HepG2 (cell line): ENCODE results near the gene ATP4A. TPM values are rescaled to one million over a fixed set of nuclear protein-coding genes. Genes with fewer than 3 reads are reported as not detected.
A peak's percentile ranks its signal among the peaks of the same experiment; 100 is the strongest.

Experiments used
- ADNP ChIP-seq: sonication (generic); formaldehyde crosslinking; IDR thresholded peaks from 2 replicates; pipeline ENCODE4 v1.4.0; 2020; ENCODE audit warnings: missing genetic modification reagents
- ATF1 ChIP-seq: IDR thresholded peaks from 2 replicates; pipeline ENCODE4 v1.6.1; 2016; ENCODE audit warnings: mild to moderate bottlenecking, control low read depth
- ATF7 ChIP-seq, 2 experiments: fragments of 450-650 bp in 1 of 2; sonication (generic) in 1 of 2; formaldehyde crosslinking in 1 of 2; IDR thresholded peaks; 2 replicates each; pipeline versions ENCODE4 v1.4.0 to v1.6.1; 2016 to 2020; ENCODE audit warnings: antibody characterized with exemption in 1 of 2, mild to moderate bottlenecking in 1 of 2, missing genetic modification reagents in 1 of 2
- BATF2 ChIP-seq: sonication (generic); formaldehyde crosslinking; IDR thresholded peaks from 2 replicates; pipeline ENCODE4 v1.8.0; 2022; ENCODE audit warnings: mild to moderate bottlenecking, missing genetic modification reagents, moderate library complexity
- CHCHD3 ChIP-seq: sonication (generic); formaldehyde crosslinking; IDR thresholded peaks from 2 replicates; pipeline ENCODE4 v1.8.0; 2022; ENCODE audit warnings: mild to moderate bottlenecking, missing genetic modification reagents, moderate library complexity
- DMAP1 ChIP-seq: IDR thresholded peaks from 2 replicates; pipeline ENCODE4 v1.6.1; 2016
- FOXO1 ChIP-seq: sonication (generic); formaldehyde crosslinking; IDR thresholded peaks from 2 replicates; pipeline ENCODE4 v1.4.0; 2020; ENCODE audit warnings: missing genetic modification reagents
- HIC2 ChIP-seq: sonication (generic); formaldehyde crosslinking; IDR thresholded peaks from 2 replicates; pipeline ENCODE4 v1.9.0; 2022; ENCODE audit warnings: low read depth, missing genetic modification reagents
- KAT2B ChIP-seq: fragments of 150-350 bp; IDR thresholded peaks from 2 replicates; pipeline ENCODE4 v1.6.1; 2014; ENCODE audit warnings: low read depth, low read length, borderline replicate concordance
- MED8 ChIP-seq: sonication (generic); formaldehyde crosslinking; IDR thresholded peaks from 2 replicates; pipeline ENCODE4 v1.8.1; 2023; ENCODE audit warnings: mild to moderate bottlenecking, missing genetic modification reagents; ENCODE audit not compliant: insufficient replicate concordance
- NCOR1 ChIP-seq: fragments of 200-600 bp; sonication (generic); IDR thresholded peaks from 2 replicates; pipeline ENCODE4 v1.7.0; 2017; ENCODE audit warnings: antibody characterized with exemption, low read length, borderline replicate concordance
- NFYC ChIP-seq: IDR thresholded peaks from 2 replicates; pipeline ENCODE4 v1.6.1; 2016; ENCODE audit warnings: missing genetic modification reagents, missing compliant biosample characterization
- NR2F2 ChIP-seq: IDR thresholded peaks from 2 replicates; pipeline ENCODE4 v1.6.1; 2012; ENCODE audit warnings: low read depth, inconsistent platforms, borderline replicate concordance
- SIN3B ChIP-seq: fragments of 150-350 bp; IDR thresholded peaks from 2 replicates; pipeline ENCODE4 v1.6.1; 2014; ENCODE audit warnings: low read length
- SNRNP70 ChIP-seq: fragments of 200-400 bp; formaldehyde crosslinking; IDR thresholded peaks from 2 replicates; pipeline ENCODE4 v1.6.1; 2017; ENCODE audit warnings: mild to moderate bottlenecking, low read depth, low read length, moderate library complexity
- TFE3 ChIP-seq: IDR thresholded peaks from 2 replicates; pipeline ENCODE4 v1.6.1; 2016
- ZNF317 ChIP-seq: sonication (generic); formaldehyde crosslinking; IDR thresholded peaks from 2 replicates; pipeline ENCODE4 v1.5.0; 2020; ENCODE audit warnings: mild to moderate bottlenecking, missing genetic modification reagents
- ZNF350 ChIP-seq: sonication (generic); formaldehyde crosslinking; IDR thresholded peaks from 2 replicates; pipeline ENCODE4 v1.4.0; 2020; ENCODE audit warnings: mild to moderate bottlenecking, low read depth, missing genetic modification reagents, borderline replicate concordance
- ZNF572 ChIP-seq: sonication (generic); formaldehyde crosslinking; IDR thresholded peaks from 2 replicates; pipeline ENCODE4 v1.5.1; 2020; ENCODE audit warnings: mild to moderate bottlenecking, missing genetic modification reagents
- ZNF619 ChIP-seq: sonication (generic); formaldehyde crosslinking; IDR thresholded peaks from 2 replicates; pipeline ENCODE4 v1.4.0; 2020; ENCODE audit warnings: mild to moderate bottlenecking, missing genetic modification reagents
- ZNF691 ChIP-seq: sonication (generic); formaldehyde crosslinking; IDR thresholded peaks from 2 replicates; pipeline ENCODE4 v1.4.0; 2020; ENCODE audit warnings: missing genetic modification reagents, low read depth, mild to moderate bottlenecking, borderline replicate concordance
- ZNF800 ChIP-seq: sonication (generic); formaldehyde crosslinking; IDR thresholded peaks from 2 replicates; pipeline ENCODE4 v1.4.0; 2020; ENCODE audit warnings: missing genetic modification reagents
- ZNF841 ChIP-seq: sonication (generic); formaldehyde crosslinking; IDR thresholded peaks from 2 replicates; pipeline ENCODE4 v1.8.1; 2023; ENCODE audit warnings: missing genetic modification reagents, borderline replicate concordance
- polyA plus RNA-seq, 8 experiments: library from polyadenylated mRNA; depleted of rRNA in 3 of 8; stranded (reverse) in 7 of 8; unstranded in 1 of 8; fragments of >200 nt; fragmentation: Illumina TruSeq in 4 of 8; extraction: Trizol in 4 of 8; gene quantifications; 2 replicates each; pipeline versions ENCODE4 v1.2.1 to v1.2.3, GENCODE V29; 2011 to 2016; ENCODE audit warnings: low read depth in 4 of 8, missing spikeins in 1 of 8, mixed read lengths in 1 of 8; ENCODE audit not compliant: insufficient read depth in 1 of 8
- total RNA-seq, 5 experiments: library from RNA; depleted of rRNA; stranded (reverse); fragments of >200 nt; fragmentation: Illumina TruSeq; extraction: Trizol; gene quantifications; 2 replicates each; pipeline ENCODE4 v1.2.3, GENCODE V29; 2016; ENCODE audit warnings: low read depth in 1 of 5

The ATP4A gene
- total and polyA plus RNA-seq, 2 of the 13 experiments (the other 11 are each of a cell fraction or from before 2014, with no cell fraction given): 0.08 to 0.11 TPM

- TF ChIP-seq ZNF619 (CRISPR knock-in tag) (no peak), BATF2 (CRISPR knock-in tag) (peak; percentile 52; the same call in 1 of the 2 replicates), NR2F2 (no peak), CHCHD3 (CRISPR knock-in tag) (0 out of 2 replicates have a peak, but pooled peaks have one; percentile 40), KAT2B (no peak), ZNF691 (CRISPR knock-in tag) (no peak), NFYC (CRISPR knock-in tag) (peak; percentile 44; the same call in 1 of the 2 replicates), ATF1 (CRISPR knock-in tag) (peak; percentile 95), HIC2 (CRISPR knock-in tag) (no peak; the same call in 1 of the 2 replicates), ZNF800 (CRISPR knock-in tag) (0 out of 2 replicates have a peak, but pooled peaks have one; percentile 18), ZNF841 (CRISPR knock-in tag) (no peak), ADNP (CRISPR knock-in tag) (no peak), NCOR1 (no peak), SIN3B (peak; percentile 56; the same call in 1 of the 2 replicates), MED8 (no peak), TFE3 (CRISPR knock-in tag) (peak; percentile 68; the same call in 1 of the 2 replicates), ZNF572 (CRISPR knock-in tag) (peak; percentile 45; the same call in 1 of the 2 replicates), ZNF350 (CRISPR knock-in tag) (peak; percentile 59; the same call in 1 of the 2 replicates), ZNF317 (CRISPR knock-in tag) (no peak), FOXO1 (CRISPR knock-in tag) (no peak; the same call in 1 of the 2 replicates), ATF7 (IDR thresholded peaks at IDR 0.05) (no peak), ATF7 (CRISPR knock-in tag; IDR thresholded peaks at IDR 0.05) (no peak), DMAP1 (CRISPR knock-in tag) (peak; percentile 88), SNRNP70 (no peak)
Measured at GRCh38 chr19:35545001-35545854, 18.2 kb downstream of the ATP4A start, which contains the start of gene TMEM147 (continued).
